MCF 10A (cell line): ENCODE data around the gene AVEN. TPM values are rescaled to one million over a fixed set of nuclear protein-coding genes. Genes with fewer than 3 reads are reported as not detected.
A peak's percentile ranks its signal among the peaks of the same experiment; 100 is the strongest.

Source experiments
- BruUV-seq: library from RNA; stranded (reverse); fragments of 400-500 nt; replicated peaks from 2 replicates; lab custom pipeline; 2021; lab: Mats Ljungman, UMichigan
- CTCF ChIA-PET: fragments of 300-600 bp; sonication (Branson Sonifier 250); formaldehyde crosslinking; extraction: SDS; loops from one replicate; lab custom pipeline; 2021; ENCODE audit warnings: antibody characterized with exemption, inconsistent platforms; lab: Yijun Ruan, JAX
- POLR2A ChIA-PET: fragments of 300-600, 350-650 bp; sonication (Branson Sonifier 250); formaldehyde crosslinking; extraction: SDS; loops from one replicate; lab custom pipeline; 2020; ENCODE audit warnings: antibody characterized with exemption, inconsistent platforms; lab: Yijun Ruan, JAX
- DNase-seq: peaks from one replicate; pipeline ENCODE4 v3.0.0-alpha.2; 2018; ENCODE audit not compliant: unreplicated experiment
- H3K27ac Mint-ChIP-seq: one replicate; pipeline ENCODE4 v1.8.0; 2022; ENCODE audit warnings: mild to moderate bottlenecking, low read depth, mixed read lengths; ENCODE audit not compliant: unreplicated experiment
- H3K27me3 Mint-ChIP-seq: one replicate; pipeline ENCODE4 v1.8.0; 2022; ENCODE audit warnings: mixed read lengths; ENCODE audit not compliant: insufficient read depth, unreplicated experiment
- H3K36me3 Mint-ChIP-seq: one replicate; pipeline ENCODE4 v1.8.0; 2022; ENCODE audit warnings: mild to moderate bottlenecking, moderate library complexity, mixed read lengths; ENCODE audit not compliant: insufficient read depth, unreplicated experiment
- H3K4me1 Mint-ChIP-seq: one replicate; pipeline ENCODE4 v1.8.0; 2022; ENCODE audit warnings: mixed read lengths; ENCODE audit not compliant: insufficient read depth, unreplicated experiment
- H3K4me3 Mint-ChIP-seq: one replicate; pipeline ENCODE4 v1.8.0; 2022; ENCODE audit warnings: mild to moderate bottlenecking, moderate library complexity, mixed read lengths; ENCODE audit not compliant: unreplicated experiment
- H3K9me3 Mint-ChIP-seq: one replicate; pipeline ENCODE4 v1.8.0; 2022; ENCODE audit warnings: mixed read lengths; ENCODE audit not compliant: unreplicated experiment
- CTCF ChIP-seq: fragments of 200-600 bp; IDR thresholded peaks from one replicate; pipeline ENCODE4 v1.8.0; 2022; ENCODE audit warnings: antibody characterized with exemption, mild to moderate bottlenecking; ENCODE audit not compliant: unreplicated experiment
- intact Hi-C: fragments of 100-400 bp; cut with micrococcal nuclease; formaldehyde crosslinking; loops from 2 replicates; pipeline ENCODE4 v1.14.1; 2022
- total RNA-seq: library from RNA; stranded (reverse); gene quantifications from 2 replicates; pipeline ENCODE4 v1.2.3, GENCODE V29; 2022

AVEN gene
- total RNA-seq, 1 experiment from 2014 or later: 42.4 TPM

GRCh38 chr15:33963831-33964664 lies 75.0 kb downstream of the AVEN start:
- no peaks in the 10 kb centered on the region for H3K9me3 Mint-ChIP-seq
- no peak overlapping the region for H3K4me3 Mint-ChIP-seq
- no peaks in the 10 kb centered on the region for H3K27me3 Mint-ChIP-seq
- TF ChIP-seq CTCF: peak; percentile 73
- CTCF ChIA-PET: interaction anchor here (0.6 to 4.3 kb wide), 11 partner anchors 21 to 832 kb away, joined by 3 to 75 read pairs (median 3); no protein-coding TSS in a partner anchor
- no peaks in the 10 kb centered on the region for H3K36me3 Mint-ChIP-seq
- H3K4me1 Mint-ChIP-seq: no peaks in the 10 kb centered on the region
- peak; percentile 48 for DNase-seq
- POLR2A ChIA-PET: interaction anchor here (0.7 kb wide), 1 partner anchor 167 kb away, joined by 5 read pairs; no protein-coding TSS in a partner anchor
- intact Hi-C loops: loop anchor here (1.0 kb wide), 1 partner anchor 229 kb away; no protein-coding TSS in a partner anchor
- BruUV-seq: no TSS peak
- no peak overlapping the region for H3K27ac Mint-ChIP-seq

GRCh38 chr15:33960549-33960935 lies 78.5 kb downstream of the AVEN start:
- H3K36me3 Mint-ChIP-seq: no peaks in the 10 kb centered on the region
- H3K9me3 Mint-ChIP-seq: no peaks in the 10 kb centered on the region
- no TSS peak for BruUV-seq
- H3K27ac Mint-ChIP-seq: no peak overlapping the region
- DNase-seq: no peak
- ChIA-PET CTCF (interaction anchor here (0.5 to 3.9 kb wide), 3 partner anchors 17 to 892 kb away, joined by 3 to 25 read pairs (median 3); no protein-coding TSS in a partner anchor), POLR2A (no interaction called here)
- no peak for TF ChIP-seq CTCF
- H3K27me3 Mint-ChIP-seq: no peaks in the 10 kb centered on the region
- no peaks in the 10 kb centered on the region for H3K4me1 Mint-ChIP-seq
- H3K4me3 Mint-ChIP-seq: no peak overlapping the region
- intact Hi-C loops: no loop called here

- POLR2A ChIA-PET: no interaction called here
- intact Hi-C loops: no loop called here
- Mint-ChIP-seq H3K27me3 (no peaks in the 10 kb centered on the region), H3K27ac (no peak overlapping the region), H3K36me3 (no peaks in the 10 kb centered on the region), H3K4me1 (no peaks in the 10 kb centered on the region), H3K4me3 (no peak overlapping the region), H3K9me3 (no peaks in the 10 kb centered on the region)
- BruUV-seq: no TSS peak
- no peak for TF ChIP-seq CTCF
- CTCF ChIA-PET: interaction anchor here (0.5 to 3.9 kb wide), 2 partner anchors 222 to 891 kb away, joined by 3 to 25 read pairs; no protein-coding TSS in a partner anchor
- no peak for DNase-seq
Observed at GRCh38 chr15:33959844-33960548, 79.0 kb downstream of the AVEN start.

GRCh38 chr15:33956397-33956796 lies 82.6 kb downstream of the AVEN start:
- CTCF ChIA-PET: no interaction called here
- POLR2A ChIA-PET: no interaction called here

More at GRCh38 chr15:33956397-33956796, 82.6 kb downstream of the AVEN start:
- intact Hi-C loops: no loop called here
- Mint-ChIP-seq H3K36me3 (no peaks in the 10 kb centered on the region), H3K4me3 (no peak overlapping the region), H3K9me3 (no peaks in the 10 kb centered on the region), H3K4me1 (no peaks in the 10 kb centered on the region), H3K27ac (no peak overlapping the region), H3K27me3 (no peaks in the 10 kb centered on the region)
- no peak for TF ChIP-seq CTCF
- no TSS peak for BruUV-seq
- no peak for DNase-seq
